Left forelimb (tissue), 1 donor: ENCODE results near the gene KRTAP3-3.
"Not testable (repeated sequence)": the region's sequence is repeated elsewhere in the genome, so short reads cannot be mapped to it uniquely, and the experiment has no call there.

Experiments
- DNase-seq: peaks from one replicate; pipeline ENCODE4 v3.0.0-alpha.2; 2018; ENCODE audit warnings: low spot score

KRTAP3-3 gene

DNA sequence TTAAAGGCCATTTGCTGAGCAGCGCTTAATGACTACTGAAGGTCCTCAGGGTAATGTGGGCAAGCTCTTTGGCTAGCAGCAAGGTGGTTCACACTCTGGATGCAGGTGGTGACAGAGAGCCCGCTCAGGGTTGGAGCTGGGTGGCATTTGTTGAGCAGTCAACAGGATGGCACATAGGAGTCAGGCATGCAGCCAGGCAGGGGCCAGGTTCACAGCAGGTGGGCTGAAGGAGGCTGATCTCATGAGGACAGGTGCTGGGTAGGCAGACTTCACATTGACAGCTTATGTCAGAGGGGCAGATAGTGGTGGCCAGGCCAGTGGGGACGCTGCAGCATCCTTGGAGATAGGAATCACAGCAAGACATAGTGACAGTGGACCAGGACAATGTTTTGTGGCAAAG lies 10.4 kb upstream of the KRTAP3-3 start:
- DNase-seq, result no peak

DNA sequence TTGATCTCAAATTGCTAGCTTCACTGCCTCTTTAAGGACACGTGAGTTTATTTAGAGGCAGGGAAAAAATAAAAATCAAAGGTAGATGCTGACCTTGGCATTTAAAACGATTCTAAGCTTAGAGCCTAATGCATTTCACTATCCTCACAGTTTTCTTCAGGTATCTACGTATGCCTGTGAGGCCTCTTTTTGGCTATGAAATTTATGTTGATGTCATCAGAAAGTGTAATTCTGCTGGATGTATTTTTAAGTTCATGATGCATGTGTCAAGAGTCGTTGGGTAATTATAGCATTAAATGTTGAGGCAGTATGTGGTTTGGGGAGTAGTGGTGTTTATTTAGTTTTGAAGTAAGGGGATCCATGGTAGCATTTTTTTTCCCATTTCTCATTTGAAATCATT lies 10.0 kb upstream of the KRTAP3-3 start:
- no peak for DNase-seq

DNA sequence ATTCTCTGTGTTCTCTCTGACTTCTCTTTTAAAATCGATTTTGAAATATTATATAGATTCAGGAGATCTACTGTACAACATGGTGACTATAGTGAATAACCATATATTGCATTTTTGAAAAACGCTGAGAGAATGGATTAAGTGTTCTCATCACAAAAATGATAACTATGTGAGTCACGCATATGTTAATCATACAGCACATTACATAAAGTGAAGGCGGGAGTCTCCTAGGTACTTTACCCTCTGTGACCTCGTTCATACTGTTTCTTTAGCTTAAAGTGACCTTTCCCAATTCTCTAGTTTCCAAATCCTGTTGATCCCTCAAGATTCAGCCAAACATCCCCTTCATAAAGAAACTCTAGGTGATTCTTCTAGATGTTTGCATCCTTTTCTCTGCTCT lies 8.8 kb upstream of the KRTAP3-3 start:
- no peak for DNase-seq

DNA sequence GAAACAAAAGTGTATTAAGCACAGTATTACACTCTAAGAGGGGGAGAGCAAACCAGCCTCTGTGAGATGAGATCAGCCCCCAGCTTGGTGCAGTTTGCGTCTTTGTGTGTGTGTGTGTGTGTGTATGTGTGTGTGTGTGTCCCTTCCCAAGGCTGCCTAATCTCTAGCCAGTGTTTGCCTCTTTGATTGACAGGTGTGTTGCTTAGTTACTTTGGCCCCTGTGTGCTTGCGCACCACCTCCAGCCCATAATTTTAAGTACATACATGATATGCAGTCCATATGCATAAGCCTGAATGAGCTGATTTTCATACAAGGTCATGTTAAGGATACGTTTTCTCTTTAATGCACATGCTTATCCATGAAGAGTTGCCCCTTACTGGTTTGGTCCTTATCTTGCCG lies 7.8 kb upstream of the KRTAP3-3 start:
- no peak for DNase-seq

DNA sequence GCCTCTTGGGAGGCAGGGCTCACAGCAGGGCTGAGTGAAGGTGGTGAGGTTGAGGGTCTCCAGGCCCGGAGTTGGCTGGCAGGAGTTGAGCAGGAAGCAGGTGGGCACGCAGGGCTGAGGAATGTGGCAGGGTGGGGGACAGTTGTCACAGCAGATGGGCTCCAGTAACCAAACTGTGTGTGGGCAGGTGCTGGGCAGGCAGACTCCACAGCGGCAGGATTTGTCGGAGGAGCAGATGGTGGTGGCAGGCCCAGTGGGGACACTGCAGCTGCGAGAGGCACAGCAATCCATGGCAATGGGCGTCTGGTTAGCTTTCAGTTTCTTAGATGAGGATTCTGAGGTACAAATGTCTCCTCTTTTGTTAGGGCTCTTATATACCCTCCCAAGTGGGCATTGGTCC lies 5.6 kb upstream of the KRTAP3-3 start, which contains the start of gene KRTAP3-2:
TSS of gene KRTAP3-2 (minus strand) at position 344 of the 400 bp plus-strand sequence. CDS start at position 291, 53 bp downstream.
- not testable (repeated sequence) for DNase-seq

DNA sequence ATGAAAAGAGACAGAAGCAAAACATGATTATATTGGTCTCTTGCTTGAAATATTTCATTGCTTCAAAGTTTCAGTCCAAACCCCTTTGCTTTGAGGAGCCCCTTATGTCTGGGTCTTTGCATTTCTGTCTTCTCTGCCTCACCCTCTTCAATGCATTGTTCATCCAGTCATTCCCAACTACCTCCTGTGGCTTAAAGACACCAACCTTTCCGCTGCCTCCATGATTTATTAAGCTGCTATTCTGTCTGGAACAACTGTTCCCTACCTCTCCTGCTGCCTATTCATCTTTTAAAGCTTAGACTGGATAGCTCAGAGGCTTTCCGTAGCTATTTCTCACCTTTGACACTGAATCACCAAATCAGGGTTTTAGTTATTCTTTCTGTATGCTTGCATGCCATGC lies 3.4 kb upstream of the KRTAP3-3 start:
- DNase-seq, result no peak

DNA sequence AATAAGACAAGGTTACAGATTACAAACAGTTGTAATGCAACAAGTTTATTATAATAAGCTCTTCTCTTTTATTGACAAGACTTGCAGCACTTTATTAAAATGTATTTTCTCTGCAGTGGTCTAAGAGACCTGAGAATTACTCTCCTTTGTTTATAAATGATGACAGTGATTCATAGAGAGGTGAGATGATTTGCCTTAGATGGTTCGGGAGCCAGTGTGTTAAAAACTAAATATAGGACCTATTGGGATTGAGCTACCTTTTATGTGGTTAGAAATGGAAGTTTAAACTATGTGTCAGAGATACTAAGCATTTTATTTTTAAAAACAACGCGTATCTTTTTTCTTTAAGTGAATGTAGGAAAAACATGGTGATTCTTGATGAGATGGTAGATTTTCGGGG lies 2.9 kb upstream of the KRTAP3-3 start:
- DNase-seq, result no peak

DNA sequence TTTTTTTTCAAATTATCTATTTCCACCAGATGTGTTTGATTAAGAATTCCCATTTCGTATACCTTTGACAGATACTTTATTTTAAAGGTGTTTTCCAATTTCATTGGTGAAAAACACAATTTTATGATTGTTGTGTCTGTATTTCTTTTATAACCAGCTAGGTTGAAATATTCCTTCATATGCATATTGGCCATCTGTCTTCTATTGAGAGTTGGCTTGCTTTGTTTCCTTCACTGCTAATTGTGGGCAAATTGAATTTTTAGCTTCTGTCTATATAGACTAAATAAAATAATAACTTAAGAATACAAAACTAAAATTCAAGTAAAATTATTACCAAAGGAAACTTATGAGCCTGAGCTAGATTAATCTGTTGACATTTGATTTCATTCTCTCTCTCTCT lies 1.2 kb upstream of the KRTAP3-3 start:
- no peak for DNase-seq

DNA sequence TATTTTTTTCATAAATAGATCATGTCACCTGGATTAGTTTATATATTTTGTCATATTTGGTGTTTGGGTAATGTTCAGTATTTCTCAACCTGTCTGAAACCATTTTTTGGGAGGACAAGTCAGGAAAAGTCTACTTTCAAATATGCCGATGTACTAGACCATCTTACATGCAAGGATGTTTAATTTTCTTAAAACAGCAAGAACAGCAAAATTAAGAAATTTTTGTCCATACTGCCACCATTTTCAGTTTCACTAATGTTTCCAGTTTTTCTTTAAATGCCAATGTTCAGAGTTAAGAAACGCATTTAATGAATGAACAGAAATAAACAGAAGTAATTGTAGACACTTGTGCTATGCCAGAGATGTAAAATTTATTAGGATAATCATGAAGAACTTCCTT lies 880 bp downstream of the KRTAP3-3 start:
- DNase-seq, result no peak

DNA sequence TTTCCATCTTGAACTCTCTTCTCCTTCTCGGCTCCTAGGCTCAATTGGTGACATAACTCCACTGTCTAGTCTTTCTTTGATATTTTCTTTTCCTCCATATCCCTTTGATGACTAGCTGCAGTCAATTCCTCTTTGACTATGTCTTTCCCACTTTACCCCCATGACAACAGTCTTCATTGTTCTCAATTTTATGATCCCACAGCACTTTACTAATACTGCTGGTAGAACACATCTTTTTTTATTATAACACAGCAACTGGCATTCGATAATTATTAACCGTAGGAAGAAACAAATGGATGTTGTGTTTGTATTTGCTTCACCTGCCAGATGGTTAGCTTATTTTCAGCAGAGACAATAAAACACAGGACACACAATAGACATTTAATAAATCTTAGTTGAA lies 1.3 kb downstream of the KRTAP3-3 start:
- DNase-seq, result no peak

DNA sequence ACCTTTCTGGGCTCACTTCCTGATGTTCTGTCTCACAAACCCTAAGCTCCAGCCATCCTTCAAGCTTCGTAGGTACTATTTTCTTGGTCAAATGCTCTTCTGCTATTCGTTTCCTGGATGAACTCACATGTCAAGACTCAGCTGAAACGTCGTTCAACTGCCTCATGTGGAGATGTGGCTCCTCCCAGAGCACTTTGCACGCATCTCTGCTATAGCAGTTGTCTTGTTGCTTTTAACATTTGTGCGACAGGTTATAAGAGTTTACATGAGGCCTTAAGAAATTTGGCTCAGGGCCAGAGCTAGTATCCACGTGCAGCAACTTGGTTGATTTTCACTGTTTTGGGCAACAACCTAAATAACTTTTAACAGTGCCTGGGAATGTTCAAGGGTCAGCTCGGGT lies 7.0 kb downstream of the KRTAP3-3 start:
- no peak for DNase-seq

DNA sequence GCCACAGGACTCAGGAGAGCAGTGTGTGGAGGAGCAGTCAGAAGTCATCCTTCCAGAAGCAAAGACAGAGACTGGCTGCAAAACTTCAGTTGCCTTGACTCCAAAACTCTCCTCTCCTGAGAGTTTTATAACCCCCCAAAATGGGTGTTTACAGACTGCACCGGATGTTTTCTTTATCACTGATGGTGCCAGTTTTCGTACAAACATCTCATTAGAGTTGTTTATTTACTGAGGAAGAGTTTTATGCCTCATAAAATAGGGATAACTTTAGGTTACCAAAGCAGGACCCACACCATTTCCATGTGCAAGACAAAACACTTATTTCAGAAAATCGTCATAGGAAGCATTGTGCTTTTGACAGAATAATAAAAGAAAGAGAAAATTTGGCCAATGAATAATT lies 9.7 kb downstream of the KRTAP3-3 start, which contains the start of gene KRT40:
TSS of gene KRT40 (minus strand) at position 101 of the 400 bp plus-strand sequence. CDS start at position 48, 53 bp downstream.
- no peak for DNase-seq

DNA sequence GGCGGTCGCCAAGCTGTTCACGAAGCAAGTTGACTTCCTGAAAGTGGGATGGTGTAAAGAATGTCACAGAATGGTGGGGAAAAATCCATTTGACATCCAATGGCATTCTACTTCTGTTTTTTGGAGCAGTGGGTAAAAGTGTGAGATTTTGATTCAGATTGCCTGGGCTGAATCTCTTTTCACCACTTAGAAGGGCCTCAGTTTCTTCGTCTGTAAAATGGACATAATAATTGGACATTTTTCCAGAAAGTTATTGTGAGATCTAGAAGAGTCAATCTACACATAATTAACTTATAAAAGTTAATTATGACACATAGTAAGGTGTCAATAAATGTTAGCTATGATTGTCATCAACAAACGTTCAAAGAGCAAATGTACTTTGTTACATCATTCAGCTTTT lies 12.8 kb downstream of the KRTAP3-3 start:
- no peak for DNase-seq

DNA sequence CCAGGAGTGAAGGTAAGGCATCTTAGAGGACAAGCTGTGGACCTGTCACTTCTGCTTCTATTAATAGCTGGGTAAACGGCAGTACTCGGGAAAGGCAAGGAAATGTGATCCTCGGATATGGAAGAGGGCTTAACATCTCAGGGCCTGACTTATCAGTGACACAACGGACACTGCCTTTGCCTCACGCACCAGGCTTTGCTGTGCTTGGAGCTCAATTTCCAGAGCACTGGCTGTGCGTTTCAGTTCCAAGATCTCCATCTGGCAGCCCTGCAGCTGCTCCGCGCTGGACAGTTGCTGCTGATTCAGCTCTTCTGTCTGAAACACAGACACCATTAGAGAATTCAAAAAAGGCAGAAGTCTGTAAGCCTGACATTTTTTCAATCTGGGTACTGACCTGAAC lies 13.4 kb downstream of the KRTAP3-3 start:
- DNase-seq, result peak; percentile 75

DNA sequence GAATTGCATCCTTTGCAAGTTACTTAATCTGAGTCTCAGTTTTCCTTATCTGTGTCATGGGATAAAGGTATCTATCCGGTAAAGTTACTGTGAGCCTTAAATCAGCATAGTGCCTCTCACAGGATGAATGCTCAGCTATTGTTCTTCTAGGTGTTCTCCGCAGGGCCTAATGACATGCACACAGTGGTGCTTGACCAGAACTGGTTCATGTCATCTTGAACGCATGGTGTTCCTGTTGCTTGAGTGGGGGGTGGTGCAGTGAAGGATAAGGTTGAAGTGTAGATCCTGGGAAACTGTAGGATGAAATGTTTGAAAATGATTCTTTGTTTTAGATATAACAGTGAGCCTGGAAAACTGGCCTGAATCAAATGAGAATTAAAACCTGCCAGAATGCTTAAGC lies 13.8 kb downstream of the KRTAP3-3 start:
- no peak for DNase-seq

DNA sequence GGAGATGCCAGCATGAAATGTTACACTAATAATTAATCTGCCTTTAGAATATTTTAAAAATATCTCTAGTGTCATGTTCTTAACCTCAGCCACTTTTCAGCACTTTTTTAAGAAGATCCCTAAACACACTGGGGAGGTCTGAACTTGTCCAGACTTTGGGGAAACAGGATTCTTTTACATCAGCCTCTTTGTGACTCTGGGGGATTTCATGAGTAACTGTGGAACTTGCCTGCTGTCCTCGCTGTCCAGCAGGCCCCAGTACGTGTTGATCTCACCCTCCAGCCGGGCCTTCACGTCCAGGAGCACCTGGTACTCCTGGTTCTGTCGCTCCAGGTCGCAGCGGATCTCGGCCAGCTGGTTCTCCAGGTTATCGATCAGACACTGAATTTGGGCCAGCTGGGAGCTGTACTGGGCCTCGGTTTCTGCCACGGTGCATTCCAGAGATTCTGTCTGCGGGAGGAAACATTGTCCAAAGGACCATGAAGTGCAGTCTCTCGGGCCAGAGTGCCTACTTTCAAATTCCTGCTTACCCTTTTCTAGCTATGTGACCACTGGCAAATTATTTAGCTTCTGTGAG lies 15.3 kb downstream of the KRTAP3-3 start:
- no peak for DNase-seq

DNA sequence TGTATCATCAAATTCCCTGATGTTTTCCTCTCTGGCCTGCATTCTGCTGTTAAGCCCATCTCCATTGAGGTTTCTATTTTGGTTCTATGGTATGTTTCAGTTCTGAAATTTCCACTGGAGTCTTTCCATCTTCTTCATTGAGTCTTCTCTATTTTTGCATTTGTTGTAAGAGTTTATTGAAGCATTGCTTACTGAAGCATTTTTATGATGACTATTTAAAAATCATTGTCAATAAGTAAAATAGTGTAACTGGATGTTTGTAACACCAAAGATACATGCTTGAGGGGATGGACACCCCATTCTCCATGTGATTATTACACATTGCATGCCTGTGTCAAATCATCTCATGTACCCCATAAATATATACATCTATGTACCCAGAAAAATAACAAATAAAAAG lies 18.4 kb downstream of the KRTAP3-3 start:
- no peak for DNase-seq

DNA sequence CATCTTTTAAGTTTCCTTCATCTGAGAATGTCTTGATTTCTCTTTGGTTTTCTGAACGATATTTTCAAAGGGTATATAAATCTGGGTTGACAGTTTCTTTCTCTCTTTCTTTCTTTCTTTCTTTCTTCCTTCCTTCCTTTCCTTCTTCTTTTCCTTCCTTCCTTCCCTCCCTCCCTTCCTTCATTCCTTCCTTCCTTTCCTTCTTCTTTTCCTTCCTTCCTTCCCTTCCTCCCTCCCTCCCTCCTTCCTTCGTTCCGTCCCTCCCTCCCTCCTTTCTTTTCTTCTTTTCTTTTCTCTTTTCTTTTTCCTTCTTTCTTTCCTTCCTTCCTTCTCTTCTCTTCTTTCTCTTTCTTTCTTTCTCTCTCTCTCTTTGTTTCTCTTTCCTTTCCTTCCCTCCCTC lies 19.6 kb downstream of the KRTAP3-3 start:
- no peak for DNase-seq

DNA sequence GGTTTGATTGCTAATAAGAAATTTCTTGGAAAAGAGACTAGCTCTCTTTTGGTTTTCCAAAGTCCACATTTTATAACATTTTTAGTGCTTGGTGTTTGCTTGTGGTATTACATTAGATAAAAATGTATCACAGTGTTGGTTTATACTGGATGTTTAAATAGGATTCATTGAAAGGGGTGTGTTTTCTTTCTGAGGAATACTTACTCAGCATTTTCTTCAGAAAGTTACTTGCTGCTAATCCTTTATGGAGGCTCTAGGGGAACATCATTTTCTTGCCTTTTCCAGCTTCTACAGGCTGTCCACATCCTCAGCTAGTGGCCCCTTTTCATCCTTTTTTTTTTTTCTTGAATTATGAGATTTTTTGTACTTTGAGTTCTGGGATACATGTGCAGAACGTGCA lies 26.4 kb downstream of the KRTAP3-3 start:
- no peak for DNase-seq

DNA sequence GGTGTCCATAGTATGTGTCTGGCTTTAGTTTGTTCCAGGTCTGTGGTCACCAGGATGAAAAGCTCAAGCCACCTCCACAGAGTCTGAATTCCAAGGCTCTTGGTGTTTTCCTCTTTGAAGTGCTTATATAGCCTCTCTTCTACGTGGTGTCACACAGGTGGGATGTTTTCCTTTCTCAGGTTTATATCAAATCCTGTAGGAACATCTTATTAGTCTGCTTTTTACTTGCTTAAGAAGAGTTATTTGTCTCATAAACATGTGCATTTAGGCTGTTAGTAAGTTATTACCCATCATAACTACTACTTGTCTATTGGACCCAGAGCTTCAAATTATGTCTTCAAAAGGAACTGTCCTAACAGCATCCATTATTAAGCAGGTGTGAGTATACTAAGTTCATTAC lies 27.1 kb downstream of the KRTAP3-3 start, which contains the start of gene KRT39:
TSS of gene KRT39 (minus strand) at position 101 of the 400 bp plus-strand sequence. CDS start at position 9, 92 bp downstream.
- no peak for DNase-seq

DNA sequence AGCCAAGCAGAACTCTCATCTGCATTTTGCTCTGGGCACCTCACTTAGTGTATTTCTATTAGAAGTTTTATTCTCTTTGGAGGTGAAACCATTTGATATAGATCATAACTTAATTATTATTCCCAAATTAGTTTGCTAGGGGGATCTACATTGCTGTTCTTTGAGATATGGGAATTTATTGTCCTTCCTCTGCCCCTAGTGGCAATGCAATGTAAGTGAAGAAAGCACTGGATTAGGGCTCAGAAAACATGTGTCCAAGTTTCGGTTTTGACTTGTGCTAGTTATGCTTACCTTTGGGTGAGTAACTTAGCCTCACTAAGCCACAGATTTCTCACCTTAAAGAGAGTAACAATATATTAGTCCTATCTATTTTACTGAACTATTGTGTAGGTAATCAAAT lies 30.1 kb downstream of the KRTAP3-3 start:
- DNase-seq, result no peak

DNA sequence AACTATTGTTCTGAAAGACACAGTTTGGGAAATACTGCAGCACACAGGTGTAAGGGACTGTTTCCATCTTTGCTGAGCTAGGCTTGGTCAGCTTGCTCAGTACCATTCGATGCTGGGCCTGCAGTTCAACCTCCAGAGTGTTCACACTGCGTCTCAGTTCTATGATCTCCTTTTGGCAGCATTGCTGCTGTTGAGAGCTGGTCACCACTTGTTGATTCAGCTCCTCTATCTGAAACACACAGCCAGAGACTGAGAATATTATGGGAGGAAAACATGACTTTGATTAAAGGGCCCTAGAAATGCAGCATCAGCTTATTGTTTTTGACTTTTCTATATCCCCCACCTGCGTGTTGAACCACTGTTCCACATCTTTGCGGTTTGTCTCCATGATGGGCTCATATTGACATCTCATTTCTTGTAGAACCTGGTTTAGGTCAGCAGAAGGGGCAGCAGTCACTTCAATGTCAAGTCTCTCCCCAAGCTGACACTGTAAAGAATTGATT lies 31.9 kb downstream of the KRTAP3-3 start:
- DNase-seq, result no peak

DNA sequence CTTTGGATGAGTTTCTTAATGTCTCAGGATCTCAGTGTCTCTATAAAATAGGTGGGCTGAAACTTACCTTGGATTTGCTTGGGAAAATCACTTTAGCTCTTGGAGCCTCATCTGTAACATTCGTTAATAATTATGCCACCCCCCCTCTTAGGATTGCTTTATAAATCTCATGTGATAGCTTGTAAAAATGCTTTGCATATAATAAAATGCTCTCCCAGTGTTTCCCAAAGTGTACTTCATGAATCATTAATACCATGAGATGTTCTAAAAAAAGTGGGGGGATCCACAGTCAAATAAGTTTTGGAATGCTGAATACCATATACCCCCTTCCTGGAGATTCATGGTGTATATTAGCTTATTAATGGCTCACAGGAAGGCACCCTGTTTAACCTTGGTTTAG lies 32.4 kb downstream of the KRTAP3-3 start:
- no peak for DNase-seq

DNA sequence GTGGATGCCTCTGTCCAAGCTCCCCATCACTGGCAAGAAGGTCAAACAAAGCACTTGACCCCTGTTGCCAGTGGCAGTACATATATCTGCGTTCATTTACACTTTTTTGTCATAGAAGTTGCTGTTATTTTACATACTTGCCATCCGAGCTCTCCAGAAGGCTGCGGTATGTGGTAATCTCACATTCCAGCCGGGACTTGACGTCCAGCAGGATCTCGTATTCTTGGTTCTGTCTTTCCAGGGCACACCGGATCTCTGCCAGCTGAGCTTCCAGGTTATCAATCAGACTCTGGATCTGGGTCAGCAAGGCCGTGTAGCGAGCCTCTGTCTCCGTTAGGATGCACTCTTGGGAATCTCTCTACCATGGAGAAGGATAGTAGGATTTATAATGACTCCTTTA lies 33.8 kb downstream of the KRTAP3-3 start:
- no peak for DNase-seq
